IMR-90 (cell line): Measurements from ENCODE around the gene TMBIM6. TPM values are rescaled to one million over a fixed set of nuclear protein-coding genes. Genes with fewer than 3 reads are reported as not detected.

Experiments used
- ATAC-seq: fragments of 200-7000 bp; cut with Tn5 transposase; 2 replicates; pipeline ENCODE4 v1.9.1; 2020; ENCODE audit warnings: low read depth, mild to moderate bottlenecking, moderate library complexity
- BruUV-seq: library from RNA; stranded (reverse); fragments of 400-500 nt; replicated peaks from 2 replicates; lab custom pipeline; 2021; lab: Mats Ljungman, UMichigan
- CTCF ChIA-PET: fragments of 300-600 bp; formaldehyde crosslinking; extraction: SDS; loops from one replicate; lab custom pipeline; 2021; ENCODE audit warnings: antibody characterized with exemption; lab: Yijun Ruan, JAX
- POLR2A ChIA-PET: fragments of 300-600 bp; sonication (Branson Sonifier 250); formaldehyde crosslinking; loops from one replicate; lab custom pipeline; 2022; ENCODE audit warnings: antibody characterized with exemption; ENCODE audit not compliant: unreplicated experiment; lab: Charles Lee
- DNase-seq: peaks from one replicate; pipeline ENCODE4 v3.0.0; 2013
- H2AFZ ChIP-seq: replicated peaks from 2 replicates; pipeline ENCODE3; 2013; ENCODE audit warnings: low read length, mild to moderate bottlenecking; ENCODE audit not compliant: poor library complexity
- H2AK5ac ChIP-seq: 2 replicates; pipeline ENCODE4 v1.6.1; 2013; ENCODE audit warnings: low read depth, low read length, inconsistent platforms
- H2AK9ac ChIP-seq: replicated peaks from 2 replicates; pipeline ENCODE3; 2013; ENCODE audit warnings: mild to moderate bottlenecking, low read depth, low read length, moderate library complexity; ENCODE audit not compliant: poor library complexity
- H2BK120ac ChIP-seq: 2 replicates; pipeline ENCODE4 v1.6.1; 2013; ENCODE audit warnings: low read depth, low read length, inconsistent platforms
- H2BK15ac ChIP-seq: 3 replicates; pipeline ENCODE4 v1.6.1; 2013; ENCODE audit warnings: low read depth, low read length, inconsistent platforms
- H2BK20ac ChIP-seq: 2 replicates; pipeline ENCODE4 v1.6.1; 2013; ENCODE audit warnings: low read depth, mild to moderate bottlenecking, inconsistent platforms, low read length, moderate library complexity
- H2BK5ac ChIP-seq: 2 replicates; pipeline ENCODE4 v1.6.1; 2013; ENCODE audit warnings: mild to moderate bottlenecking, low read depth, low read length, inconsistent platforms; ENCODE audit not compliant: poor library complexity, severe bottlenecking
- H3K14ac ChIP-seq: replicated peaks from 2 replicates; pipeline ENCODE4 v1.6.1; 2013; ENCODE audit warnings: low read depth, low read length, inconsistent platforms
- H3K18ac ChIP-seq: 2 replicates; pipeline ENCODE4 v1.6.1; 2013; ENCODE audit warnings: low read depth, low read length, control low read depth
- H3K23ac ChIP-seq: 2 replicates; pipeline ENCODE4 v1.6.1; 2013; ENCODE audit warnings: low read depth, low read length, inconsistent platforms
- H3K27ac ChIP-seq: 2 replicates; pipeline ENCODE4 v1.5.1; 2013; ENCODE audit warnings: mild to moderate bottlenecking, control low read depth, low read length; ENCODE audit not compliant: insufficient read depth
- H3K27me3 ChIP-seq: 2 replicates; pipeline ENCODE4 v1.6.1; 2013; ENCODE audit warnings: low read length; ENCODE audit not compliant: control insufficient read depth, insufficient read depth
- H3K36me3 ChIP-seq: 2 replicates; pipeline ENCODE4 v1.6.1; 2013; ENCODE audit warnings: low read length, mixed read lengths; ENCODE audit not compliant: control insufficient read depth, insufficient read depth
- H3K4ac ChIP-seq: 2 replicates; pipeline ENCODE4 v1.6.1; 2013; ENCODE audit warnings: low read depth, low read length, inconsistent platforms
- H3K4me1 ChIP-seq: 2 replicates; pipeline ENCODE4 v1.6.1; 2013; ENCODE audit warnings: low read length, mixed read lengths; ENCODE audit not compliant: control insufficient read depth, insufficient read depth
- H3K4me2 ChIP-seq: 2 replicates; pipeline ENCODE4 v1.6.1; 2013; ENCODE audit warnings: low read depth, mild to moderate bottlenecking, control low read depth, low read length, moderate library complexity
- H3K4me3 ChIP-seq: 2 replicates; pipeline ENCODE4 v1.5.1; 2013; ENCODE audit warnings: low read depth, mild to moderate bottlenecking, control low read depth, low read length, moderate library complexity; ENCODE audit not compliant: insufficient read depth
- H3K56ac ChIP-seq: 2 replicates; pipeline ENCODE4 v1.6.1; 2013; ENCODE audit warnings: low read length, inconsistent platforms; ENCODE audit not compliant: insufficient read depth; ENCODE audit errors: extremely low read depth
- H3K79me1 ChIP-seq, 2 experiments: 2 replicates each; pipeline ENCODE4 v1.6.1; 2013; ENCODE audit warnings: low read length in 2 of 2, inconsistent platforms in 1 of 2, low read depth in 1 of 2
- H3K9ac ChIP-seq: 2 replicates; pipeline ENCODE4 v1.6.1; 2013; ENCODE audit warnings: low read depth, low read length, control low read depth
- H3K9me1 ChIP-seq: 2 replicates; pipeline ENCODE4 v1.6.1; 2013; ENCODE audit warnings: low read length, inconsistent platforms; ENCODE audit not compliant: insufficient read depth
- H3K9me3 ChIP-seq: 2 replicates; pipeline ENCODE4 v1.6.1; 2013; ENCODE audit warnings: low read length; ENCODE audit not compliant: control insufficient read depth, insufficient read depth
- H4K20me1 ChIP-seq: 2 replicates; pipeline ENCODE4 v1.6.1; 2013; ENCODE audit warnings: low read length, inconsistent platforms; ENCODE audit not compliant: insufficient read depth
- H4K5ac ChIP-seq: 2 replicates; pipeline ENCODE4 v1.6.1; 2013; ENCODE audit warnings: mild to moderate bottlenecking, low read depth, low read length, control low read depth
- H4K8ac ChIP-seq, 2 experiments: 2 replicates each; pipeline ENCODE4 v1.6.1; 2013; ENCODE audit warnings: low read depth in 2 of 2, low read length in 2 of 2, control low read depth in 1 of 2, inconsistent platforms in 1 of 2
- H4K91ac ChIP-seq: 2 replicates; pipeline ENCODE4 v1.6.1; 2013; ENCODE audit warnings: low read depth, low read length, inconsistent platforms; ENCODE audit not compliant: insufficient read depth
- BHLHE40 ChIP-seq: fragments of 150-350 bp; IDR thresholded peaks from 2 replicates; pipeline ENCODE4 v1.6.1; 2016; ENCODE audit warnings: mild to moderate bottlenecking, low read depth, low read length
- CEBPB ChIP-seq: IDR thresholded peaks from 2 replicates; pipeline ENCODE4 v1.6.1; 2012; ENCODE audit warnings: low read depth, low read length, improper control_type of control experiment
- CHD1 ChIP-seq: IDR thresholded peaks from 2 replicates; pipeline ENCODE4 v1.6.1; 2012; ENCODE audit warnings: low read depth, low read length, improper control_type of control experiment
- FOS ChIP-seq: fragments of 150-350 bp; IDR thresholded peaks from 2 replicates; pipeline ENCODE4 v1.6.1; 2016; ENCODE audit warnings: low read depth, low read length
- MAZ ChIP-seq: IDR thresholded peaks from 2 replicates; pipeline ENCODE4 v1.6.1; 2012; ENCODE audit warnings: low read depth, mild to moderate bottlenecking, low read length, improper control_type of control experiment, moderate library complexity, borderline replicate concordance
- MXI1 ChIP-seq: IDR thresholded peaks from 2 replicates; pipeline ENCODE4 v1.6.1; 2012; ENCODE audit warnings: low read depth, mild to moderate bottlenecking, low read length, moderate library complexity, borderline replicate concordance
- NFE2L2 ChIP-seq: fragments of 150-350 bp; IDR thresholded peaks from 2 replicates; pipeline ENCODE4 v1.6.1; 2016; ENCODE audit warnings: low read depth, mild to moderate bottlenecking, low read length
- POLR2A ChIP-seq: IDR thresholded peaks from 2 replicates; pipeline ENCODE4 v1.6.1; 2012; ENCODE audit warnings: mild to moderate bottlenecking, low read depth, low read length
- RAD21 ChIP-seq: IDR thresholded peaks from 2 replicates; pipeline ENCODE4 v1.6.1; 2012; ENCODE audit warnings: low read length, improper control_type of control experiment
- RCOR1 ChIP-seq: IDR thresholded peaks from 2 replicates; pipeline ENCODE4 v1.6.1; 2012; ENCODE audit warnings: mild to moderate bottlenecking, low read length, improper control_type of control experiment; ENCODE audit not compliant: insufficient replicate concordance
- RFX5 ChIP-seq: IDR thresholded peaks from 2 replicates; pipeline ENCODE4 v1.8.0; 2012; ENCODE audit warnings: low read depth, mild to moderate bottlenecking, low read length, moderate library complexity
- WGBS, 2 experiments: methylation state at CpG; one replicate each; pipeline versions ENCODE4 v1.1.5 to v1.1.7; 2013; ENCODE audit warnings: missing lambda C conversion rate in 2 of 2; ENCODE audit not compliant: insufficient read length in 1 of 2; ENCODE audit errors: extremely low coverage in 2 of 2; 5-methylcytosine and 5-hydroxymethylcytosine counted together
- dilution Hi-C: fragments of 300-500 bp; cut with HindIII; formaldehyde crosslinking; loops from one replicate; pipeline ENCODE4 v1.14.3; 2018; ENCODE audit warnings: low sequenced_read_pairs; ENCODE audit not compliant: unreplicated experiment
- in situ Hi-C: fragments of 300-500 bp; cut with MboI; formaldehyde crosslinking; loops from 3 replicates; pipeline ENCODE4 v1.14.3; 2019; ENCODE audit warnings: low sequenced_read_pairs, inconsistent platforms, mixed read lengths
- intact Hi-C: fragments of 100-400 bp; cut with micrococcal nuclease; formaldehyde crosslinking; loops from 2 replicates; pipeline ENCODE4 v1.10.0; 2022
- polyA plus RNA-seq, 3 experiments: library from polyadenylated mRNA; depleted of rRNA; stranded (reverse); fragments of >200 nt; gene quantifications; 2 replicates each; pipeline ENCODE4 v1.2.3, GENCODE V29; 2012; ENCODE audit warnings: low replicate concordance in 1 of 3
- total RNA-seq: library from RNA; depleted of rRNA; stranded (reverse); fragments of >200 nt; gene quantifications from 2 replicates; pipeline ENCODE4 v1.2.3, GENCODE V29; 2012
- TF ChIP-seq, protein P1 (sequence below): conservative IDR thresholded peaks from 2 replicates; pipeline ENCODE4 v1.5.1; 2012; ENCODE audit warnings: mild to moderate bottlenecking, low read depth, low read length, improper control_type of control experiment

TMBIM6 gene
- total and polyA plus RNA-seq, 2 of the 4 experiments (the other 2 are of a cell fraction), result 255 to 285 TPM

DNA sequence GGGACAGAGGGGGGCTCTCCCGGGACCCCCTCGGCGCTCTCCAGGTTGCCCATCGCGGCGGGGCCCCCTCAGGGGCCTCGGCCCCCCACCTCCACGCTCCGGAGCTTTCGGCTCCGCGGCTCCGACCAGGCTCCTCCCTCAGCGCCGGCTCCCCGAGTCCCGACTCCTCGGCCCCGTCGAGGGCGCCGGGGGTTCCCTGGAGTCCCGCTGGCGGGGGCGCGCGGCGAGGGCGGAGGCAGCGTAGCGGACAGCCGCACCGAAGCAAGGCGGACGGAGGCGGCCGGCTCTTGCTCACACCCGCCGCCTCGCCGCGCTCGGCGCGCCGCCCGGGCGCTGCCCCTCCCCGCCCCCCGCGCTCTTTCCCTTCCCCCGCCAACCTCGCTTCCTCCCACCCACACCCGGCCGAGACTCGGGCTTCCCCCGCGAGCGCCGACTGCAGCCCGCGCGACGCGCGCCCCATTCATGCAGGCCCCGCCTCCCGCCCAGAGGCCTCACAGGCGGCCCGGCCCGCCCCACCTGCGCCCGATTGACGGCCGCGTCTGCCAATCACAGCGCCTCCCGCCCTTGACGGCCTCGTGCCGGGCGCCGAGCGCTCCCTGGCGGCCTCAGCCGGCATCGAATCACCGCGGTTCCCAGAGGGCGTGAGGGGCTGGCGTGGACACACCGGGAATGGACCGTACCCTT lies 34.1 kb upstream of the TMBIM6 start, which contains the start of gene FMNL3 (continued):
- TF ChIP-seq CHD1 (no peak), NFE2L2 (no peak), POLR2A (peak; percentile 66)

DNA sequence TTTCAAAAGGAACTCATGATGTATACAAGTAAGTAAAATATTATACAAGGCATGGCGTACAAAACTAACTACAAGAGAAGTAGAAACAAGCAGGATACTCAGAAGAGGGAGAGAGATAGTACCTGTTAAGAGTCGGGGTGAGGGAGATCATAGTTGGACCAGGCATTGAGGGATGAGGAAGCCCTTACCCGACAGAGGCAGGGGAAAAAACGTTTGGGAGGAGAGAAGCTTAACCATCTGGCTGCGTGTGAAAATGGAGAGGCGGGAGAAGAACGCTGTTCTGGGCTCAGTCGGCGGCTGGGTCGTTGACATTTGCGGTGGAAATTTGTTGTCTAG lies 33.6 kb upstream of the TMBIM6 start:
- Histone ChIP-seq H3K9me3 (peaks cover 5% of the 10 kb centered on the region), H3K4ac (no peak overlapping the region), H3K4me1 (peaks cover 18% of the 10 kb centered on the region), H3K18ac (no peak overlapping the region), H2BK120ac (no peak overlapping the region), H2AK9ac (peak overlapping the region; percentile 59), H2AK5ac (peak overlapping the region; percentile 45), H3K23ac (no peak overlapping the region), H2BK15ac (0 out of 3 replicates have a peak overlapping the region, but pooled peaks have one; percentile 46), H3K14ac (no peak overlapping the region), H4K5ac (no peak overlapping the region), H3K56ac (peak overlapping the region; percentile 26; the same call in 1 of the 2 replicates), H3K4me2 (no peak overlapping the region), H3K9me1 (peaks cover 15% of the 10 kb centered on the region), H3K27ac (no peak overlapping the region), H3K27me3 (peaks cover 14% of the 10 kb centered on the region), H3K4me3 (no peak overlapping the region), H3K9ac (no peak overlapping the region), H2BK5ac (no peak overlapping the region), H2BK20ac (no peak overlapping the region), H3K79me1 (peaks cover 10 to 33% of the 10 kb centered on the region in 2 experiments), H3K36me3 (no peaks in the 10 kb centered on the region), H4K20me1 (peaks cover 15% of the 10 kb centered on the region; the same call in 1 of the 2 replicates), H4K91ac (no peak overlapping the region), H2AFZ (peak overlapping the region; percentile 64), H4K8ac (peak overlapping the region in 1 of 2 experiments; percentile 12; a peak in 1 of 4 replicates)
- BruUV-seq, result no TSS peak
- dilution Hi-C loops, result no loop called here
- ATAC-seq (no peak), DNase-seq (no peak)
- in situ Hi-C loops, result loop anchor here (5.0 kb wide), 1 partner anchor 65 kb away; no protein-coding TSS in a partner anchor
- TF ChIP-seq RAD21, result no peak
- TF ChIP-seq MXI1, result no peak
- TF ChIP-seq RFX5, result no peak
- TF ChIP-seq, protein P1, sequence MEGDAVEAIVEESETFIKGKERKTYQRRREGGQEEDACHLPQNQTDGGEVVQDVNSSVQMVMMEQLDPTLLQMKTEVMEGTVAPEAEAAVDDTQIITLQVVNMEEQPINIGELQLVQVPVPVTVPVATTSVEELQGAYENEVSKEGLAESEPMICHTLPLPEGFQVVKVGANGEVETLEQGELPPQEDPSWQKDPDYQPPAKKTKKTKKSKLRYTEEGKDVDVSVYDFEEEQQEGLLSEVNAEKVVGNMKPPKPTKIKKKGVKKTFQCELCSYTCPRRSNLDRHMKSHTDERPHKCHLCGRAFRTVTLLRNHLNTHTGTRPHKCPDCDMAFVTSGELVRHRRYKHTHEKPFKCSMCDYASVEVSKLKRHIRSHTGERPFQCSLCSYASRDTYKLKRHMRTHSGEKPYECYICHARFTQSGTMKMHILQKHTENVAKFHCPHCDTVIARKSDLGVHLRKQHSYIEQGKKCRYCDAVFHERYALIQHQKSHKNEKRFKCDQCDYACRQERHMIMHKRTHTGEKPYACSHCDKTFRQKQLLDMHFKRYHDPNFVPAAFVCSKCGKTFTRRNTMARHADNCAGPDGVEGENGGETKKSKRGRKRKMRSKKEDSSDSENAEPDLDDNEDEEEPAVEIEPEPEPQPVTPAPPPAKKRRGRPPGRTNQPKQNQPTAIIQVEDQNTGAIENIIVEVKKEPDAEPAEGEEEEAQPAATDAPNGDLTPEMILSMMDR, result no peak
- TF ChIP-seq RCOR1, result no peak
- no peak for TF ChIP-seq CEBPB
- TF ChIP-seq FOS, result no peak
- no peak for TF ChIP-seq MAZ
- TF ChIP-seq NFE2L2, result no peak
- TF ChIP-seq BHLHE40, result no peak
- ChIA-PET CTCF (interaction anchor here (0.8 to 1.8 kb wide), 2 partner anchors 64 to 70 kb away, joined by 3 to 5 read pairs; no protein-coding TSS in a partner anchor), POLR2A (no interaction called here)
- intact Hi-C loops, result loop anchor here (1.0 to 2.0 kb wide), 4 partner anchors 34 to 71 kb away; partner anchors contain the start of gene TMBIM6
- WGBS, 2 experiments, result 17% methylated on average over 6 of the region's 11 CpGs; no CpG with 5 or more reads in 1 of the 2 experiments
